ENCODE measurements around the gene CRYBB1.

Gene CRYBB1

GRCh38 chr22:26599505-26599904 is 18.3 kb downstream of the CRYBB1 start:
- Histone ChIP-seq H3K36me3 (ENCODE audit: control insufficient read depth, low read depth, low read length) (no peaks in the 10 kb centered on the region), H3K27ac (ENCODE audit: low read length) (no peak overlapping the region), H3K9ac (ENCODE audit: low read length) (no peak overlapping the region), H3K9me3 (ENCODE audit: control insufficient read depth, low read depth, low read length) (no peaks in the 10 kb centered on the region), H3K4me3 (ENCODE audit: low read length) (no peak overlapping the region), H3K4me1 (ENCODE audit: control insufficient read depth, low read depth, low read length) (no peaks in the 10 kb centered on the region), H3K27me3 (ENCODE audit: control insufficient read depth, insufficient read depth, low read length) (no peaks in the 10 kb centered on the region)

GRCh38 chr22:26597480-26597879 is 20.3 kb downstream of the CRYBB1 start:
- H3K4me3 ChIP-seq (ENCODE audit: low read length), result no peak overlapping the region
- no peaks in the 10 kb centered on the region for H3K36me3 ChIP-seq (ENCODE audit: control insufficient read depth, low read depth, low read length)
- H3K9me3 ChIP-seq (ENCODE audit: control insufficient read depth, low read depth, low read length), result no peaks in the 10 kb centered on the region
- no peak overlapping the region for H3K27ac ChIP-seq (ENCODE audit: low read length)
- H3K27me3 ChIP-seq (ENCODE audit: control insufficient read depth, insufficient read depth, low read length), result no peaks in the 10 kb centered on the region
- H3K4me1 ChIP-seq (ENCODE audit: control insufficient read depth, low read depth, low read length), result no peaks in the 10 kb centered on the region
- H3K9ac ChIP-seq (ENCODE audit: low read length), result no peak overlapping the region

- Histone ChIP-seq H3K27ac (ENCODE audit: low read length) (no peak overlapping the region), H3K4me1 (ENCODE audit: control insufficient read depth, low read depth, low read length) (no peaks in the 10 kb centered on the region), H3K9me3 (ENCODE audit: control insufficient read depth, low read depth, low read length) (no peaks in the 10 kb centered on the region), H3K9ac (ENCODE audit: low read length) (no peak overlapping the region), H3K27me3 (ENCODE audit: control insufficient read depth, insufficient read depth, low read length) (no peaks in the 10 kb centered on the region), H3K4me3 (ENCODE audit: low read length) (no peak overlapping the region), H3K36me3 (ENCODE audit: control insufficient read depth, low read depth, low read length) (no peaks in the 10 kb centered on the region)
Measured at GRCh38 chr22:26597026-26597425, 20.8 kb downstream of the CRYBB1 start.

GRCh38 chr22:26593763-26594162 is 24.1 kb downstream of the CRYBB1 start:
- H3K36me3 ChIP-seq (ENCODE audit: control insufficient read depth, low read depth, low read length), result no peaks in the 10 kb centered on the region
- no peak overlapping the region for H3K27ac ChIP-seq (ENCODE audit: low read length)
- no peaks in the 10 kb centered on the region for H3K27me3 ChIP-seq (ENCODE audit: control insufficient read depth, insufficient read depth, low read length)
- H3K4me1 ChIP-seq (ENCODE audit: control insufficient read depth, low read depth, low read length), result peaks cover 7% of the 10 kb centered on the region
- H3K4me3 ChIP-seq (ENCODE audit: low read length), result no peak overlapping the region
- H3K9me3 ChIP-seq (ENCODE audit: control insufficient read depth, low read depth, low read length), result no peaks in the 10 kb centered on the region
- no peak overlapping the region for H3K9ac ChIP-seq (ENCODE audit: low read length)

GRCh38 chr22:26592421-26592891 is 25.4 kb downstream of the CRYBB1 start:
- H3K4me1 ChIP-seq (ENCODE audit: control insufficient read depth, low read depth, low read length), result peaks cover 7% of the 10 kb centered on the region
- H3K9me3 ChIP-seq (ENCODE audit: control insufficient read depth, low read depth, low read length), result no peaks in the 10 kb centered on the region
- peaks cover 4% of the 10 kb centered on the region for H3K36me3 ChIP-seq (ENCODE audit: control insufficient read depth, low read depth, low read length)
- H3K27me3 ChIP-seq (ENCODE audit: control insufficient read depth, insufficient read depth, low read length), result no peaks in the 10 kb centered on the region
- H3K27ac ChIP-seq (ENCODE audit: low read length), result no peak overlapping the region
- H3K4me3 ChIP-seq (ENCODE audit: low read length), result no peak overlapping the region
- H3K9ac ChIP-seq (ENCODE audit: low read length), result no peak overlapping the region

GRCh38 chr22:26589845-26590736 is 27.7 kb downstream of the CRYBB1 start, which contains the start of gene TPST2:
Gene TPST2 (minus strand): TSS chr22:26590132. CDS start chr22:26541630, 48,502 bp downstream.
- Histone ChIP-seq H3K9me3 (ENCODE audit: control insufficient read depth, low read depth, low read length) (no peaks in the 10 kb centered on the region), H3K9ac (ENCODE audit: low read length) (peak within 1 kb of the TSS; percentile 77), H3K4me3 (ENCODE audit: low read length) (peak within 1 kb of the TSS; percentile 87), H3K36me3 (ENCODE audit: control insufficient read depth, low read depth, low read length) (peaks cover 11% of the 10 kb centered on the region), H3K27ac (ENCODE audit: low read length) (no peak within 1 kb of the TSS), H3K4me1 (ENCODE audit: control insufficient read depth, low read depth, low read length) (peaks cover 14% of the 10 kb centered on the region), H3K27me3 (ENCODE audit: control insufficient read depth, insufficient read depth, low read length) (no peaks in the 10 kb centered on the region)

- H3K9ac ChIP-seq (ENCODE audit: low read length), result peak overlapping the region; percentile 77
- H3K27ac ChIP-seq (ENCODE audit: low read length), result no peak overlapping the region
- no peaks in the 10 kb centered on the region for H3K27me3 ChIP-seq (ENCODE audit: control insufficient read depth, insufficient read depth, low read length)
- peaks cover 11% of the 10 kb centered on the region for H3K36me3 ChIP-seq (ENCODE audit: control insufficient read depth, low read depth, low read length)
- H3K4me3 ChIP-seq (ENCODE audit: low read length), result peak overlapping the region; percentile 87
- no peaks in the 10 kb centered on the region for H3K9me3 ChIP-seq (ENCODE audit: control insufficient read depth, low read depth, low read length)
- H3K4me1 ChIP-seq (ENCODE audit: control insufficient read depth, low read depth, low read length), result peaks cover 16% of the 10 kb centered on the region
Measured at GRCh38 chr22:26589367-26589844, 28.4 kb downstream of the CRYBB1 start.

- Histone ChIP-seq H3K27ac (ENCODE audit: low read length) (no peak overlapping the region), H3K4me1 (ENCODE audit: control insufficient read depth, low read depth, low read length) (peaks cover 16% of the 10 kb centered on the region), H3K4me3 (ENCODE audit: low read length) (peak overlapping the region; percentile 87), H3K27me3 (ENCODE audit: control insufficient read depth, insufficient read depth, low read length) (no peaks in the 10 kb centered on the region), H3K9me3 (ENCODE audit: control insufficient read depth, low read depth, low read length) (no peaks in the 10 kb centered on the region), H3K36me3 (ENCODE audit: control insufficient read depth, low read depth, low read length) (peaks cover 11% of the 10 kb centered on the region), H3K9ac (ENCODE audit: low read length) (peak overlapping the region; percentile 77)
Measured at GRCh38 chr22:26588729-26589366, 29.0 kb downstream of the CRYBB1 start.

- Histone ChIP-seq H3K4me3 (ENCODE audit: low read length) (peak overlapping the region; percentile 87), H3K36me3 (ENCODE audit: control insufficient read depth, low read depth, low read length) (peaks cover 11% of the 10 kb centered on the region), H3K27me3 (ENCODE audit: control insufficient read depth, insufficient read depth, low read length) (no peaks in the 10 kb centered on the region), H3K9me3 (ENCODE audit: control insufficient read depth, low read depth, low read length) (no peaks in the 10 kb centered on the region), H3K9ac (ENCODE audit: low read length) (no peak overlapping the region), H3K27ac (ENCODE audit: low read length) (no peak overlapping the region), H3K4me1 (ENCODE audit: control insufficient read depth, low read depth, low read length) (peaks cover 16% of the 10 kb centered on the region)
Measured at GRCh38 chr22:26587991-26588613, 29.7 kb downstream of the CRYBB1 start.

- H3K27ac ChIP-seq (ENCODE audit: low read length), result no peak overlapping the region
Measured at GRCh38 chr22:26586556-26587325, 31.1 kb downstream of the CRYBB1 start.

More at GRCh38 chr22:26586556-26587325, 31.1 kb downstream of the CRYBB1 start:
- H3K9ac ChIP-seq (ENCODE audit: low read length), result no peak overlapping the region
- H3K36me3 ChIP-seq (ENCODE audit: control insufficient read depth, low read depth, low read length), result peaks cover 20% of the 10 kb centered on the region
- no peak overlapping the region for H3K4me3 ChIP-seq (ENCODE audit: low read length)
- H3K27me3 ChIP-seq (ENCODE audit: control insufficient read depth, insufficient read depth, low read length), result no peaks in the 10 kb centered on the region
- no peaks in the 10 kb centered on the region for H3K9me3 ChIP-seq (ENCODE audit: control insufficient read depth, low read depth, low read length)
- peaks cover 17% of the 10 kb centered on the region for H3K4me1 ChIP-seq (ENCODE audit: control insufficient read depth, low read depth, low read length)
